Measurements from ENCODE around the gene PPFIBP1.

DNA sequence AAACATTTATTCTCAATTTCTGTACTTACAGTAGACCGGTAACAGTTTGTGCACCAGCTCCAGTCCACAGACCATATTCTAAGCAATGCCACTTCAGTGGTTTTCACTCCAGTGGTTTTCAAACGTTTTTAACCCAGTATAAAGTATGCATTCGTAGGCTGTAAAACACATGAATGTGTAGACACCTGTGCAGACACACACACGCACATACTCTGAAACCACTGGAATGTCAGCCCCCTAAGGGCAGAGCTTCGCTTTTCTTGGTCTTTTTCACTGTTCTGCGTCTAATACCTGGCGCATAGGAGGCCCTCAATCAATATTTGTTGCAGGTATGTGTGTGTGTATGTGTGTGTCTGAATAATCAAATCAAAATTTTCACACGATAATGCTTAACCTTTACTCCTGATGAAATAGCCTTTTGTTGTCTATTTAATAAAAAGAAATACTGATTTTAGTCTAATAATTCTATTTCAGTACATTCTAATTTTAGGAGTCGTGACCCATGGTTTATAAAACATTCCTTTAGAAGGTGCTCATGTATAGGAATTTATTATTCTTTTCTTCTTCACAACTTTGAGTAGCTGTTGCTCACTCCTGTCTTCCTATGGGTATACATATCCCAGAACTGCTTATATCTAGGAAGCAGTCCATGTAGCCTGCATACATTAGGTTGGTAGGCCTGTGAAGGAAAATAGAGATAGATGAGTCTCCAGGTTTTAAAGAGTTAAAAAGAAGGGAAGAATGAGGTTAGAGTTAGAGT lies 98.6 kb downstream of the PPFIBP1 start:
- TF ChIP-seq ZBTB8A (CRISPR knock-in tag; IDR thresholded peaks at IDR 0.05; ENCODE audit: borderline replicate concordance, low read depth) (no peak), CBX1 (IDR thresholded peaks at IDR 0.05; ENCODE audit: low read depth) (no peak), FOSL1 (CRISPR knock-in tag; IDR thresholded peaks at IDR 0.05; ENCODE audit: borderline replicate concordance) (no peak), ZNF431 (CRISPR knock-in tag; IDR thresholded peaks at IDR 0.05; ENCODE audit: borderline replicate concordance, low read depth) (no peak), BRF2 (CRISPR knock-in tag; IDR thresholded peaks at IDR 0.05) (no peak), ZNF615 (CRISPR knock-in tag; IDR thresholded peaks at IDR 0.05; ENCODE audit: borderline replicate concordance) (no peak), SP2 (CRISPR knock-in tag; IDR thresholded peaks at IDR 0.05) (no peak), PBX2 (CRISPR knock-in tag; IDR thresholded peaks at IDR 0.05) (no peak), NFIC (IDR thresholded peaks at IDR 0.05; ENCODE audit: low read length) (no peak), AFF4 (CRISPR knock-in tag; IDR thresholded peaks at IDR 0.05) (no peak), SP1 (IDR thresholded peaks at IDR 0.05) (no peak), SP1 (CRISPR knock-in tag; IDR thresholded peaks at IDR 0.05) (no peak)
- TF ChIP-seq, protein P1, sequence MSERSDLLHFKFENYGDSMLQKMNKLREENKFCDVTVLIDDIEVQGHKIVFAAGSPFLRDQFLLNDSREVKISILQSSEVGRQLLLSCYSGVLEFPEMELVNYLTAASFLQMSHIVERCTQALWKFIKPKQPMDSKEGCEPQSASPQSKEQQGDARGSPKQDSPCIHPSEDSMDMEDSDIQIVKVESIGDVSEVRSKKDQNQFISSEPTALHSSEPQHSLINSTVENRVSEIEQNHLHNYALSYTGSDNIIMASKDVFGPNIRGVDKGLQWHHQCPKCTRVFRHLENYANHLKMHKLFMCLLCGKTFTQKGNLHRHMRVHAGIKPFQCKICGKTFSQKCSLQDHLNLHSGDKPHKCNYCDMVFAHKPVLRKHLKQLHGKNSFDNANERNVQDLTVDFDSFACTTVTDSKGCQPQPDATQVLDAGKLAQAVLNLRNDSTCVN (CRISPR knock-in tag; IDR thresholded peaks at IDR 0.05; ENCODE audit: borderline replicate concordance), result no peak
- TF ChIP-seq, protein P2, sequence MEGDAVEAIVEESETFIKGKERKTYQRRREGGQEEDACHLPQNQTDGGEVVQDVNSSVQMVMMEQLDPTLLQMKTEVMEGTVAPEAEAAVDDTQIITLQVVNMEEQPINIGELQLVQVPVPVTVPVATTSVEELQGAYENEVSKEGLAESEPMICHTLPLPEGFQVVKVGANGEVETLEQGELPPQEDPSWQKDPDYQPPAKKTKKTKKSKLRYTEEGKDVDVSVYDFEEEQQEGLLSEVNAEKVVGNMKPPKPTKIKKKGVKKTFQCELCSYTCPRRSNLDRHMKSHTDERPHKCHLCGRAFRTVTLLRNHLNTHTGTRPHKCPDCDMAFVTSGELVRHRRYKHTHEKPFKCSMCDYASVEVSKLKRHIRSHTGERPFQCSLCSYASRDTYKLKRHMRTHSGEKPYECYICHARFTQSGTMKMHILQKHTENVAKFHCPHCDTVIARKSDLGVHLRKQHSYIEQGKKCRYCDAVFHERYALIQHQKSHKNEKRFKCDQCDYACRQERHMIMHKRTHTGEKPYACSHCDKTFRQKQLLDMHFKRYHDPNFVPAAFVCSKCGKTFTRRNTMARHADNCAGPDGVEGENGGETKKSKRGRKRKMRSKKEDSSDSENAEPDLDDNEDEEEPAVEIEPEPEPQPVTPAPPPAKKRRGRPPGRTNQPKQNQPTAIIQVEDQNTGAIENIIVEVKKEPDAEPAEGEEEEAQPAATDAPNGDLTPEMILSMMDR (CRISPR knock-in tag; IDR thresholded peaks at IDR 0.05), result no peak
